A673 (cell line): ENCODE measurements around the gene RAB11B. TPM values are rescaled to one million over a fixed set of nuclear protein-coding genes. Genes with fewer than 3 reads are reported as not detected.
"Not testable (repeated sequence)": the region's sequence is repeated elsewhere in the genome, so short reads cannot be mapped to it uniquely, and the experiment has no call there.

Source experiments
- BruUV-seq: library from RNA; stranded (reverse); fragments of 400-500 nt; replicated peaks from 2 replicates; lab custom pipeline; 2021; lab: Mats Ljungman, UMichigan
- CTCF ChIA-PET: fragments of 300-600 bp; sonication (Branson Sonifier 250); formaldehyde crosslinking; loops from one replicate; lab custom pipeline; 2022; ENCODE audit warnings: antibody characterized with exemption; lab: Charles Lee
- POLR2A ChIA-PET: fragments of 300-600 bp; sonication (Branson Sonifier 250); formaldehyde crosslinking; loops from one replicate; lab custom pipeline; 2022; ENCODE audit warnings: antibody characterized with exemption; ENCODE audit not compliant: low non-redundant PET; lab: Charles Lee
- DNase-seq: peaks from one replicate; pipeline ENCODE4 v3.0.0-alpha.2; 2015; ENCODE audit warnings: low spot score
- H3K27ac ChIP-seq: fragments of 200-600 bp; sonication (generic); 2 replicates; pipeline ENCODE4 v1.5.1; 2016; ENCODE audit warnings: mixed run types, low read depth, mild to moderate bottlenecking, mixed read lengths, antibody characterized with exemption, low read length; ENCODE audit not compliant: poor library complexity, severe bottlenecking
- H3K27me3 ChIP-seq: fragments of 200-600 bp; sonication (generic); replicated peaks from 2 replicates; pipeline ENCODE4 v1.6.1; 2017; ENCODE audit warnings: mixed run types, low read depth, mild to moderate bottlenecking, mixed read lengths, antibody characterized with exemption, low read length; ENCODE audit not compliant: insufficient read depth, poor library complexity
- H3K36me3 ChIP-seq: fragments of 200-600 bp; sonication (generic); 2 replicates; pipeline ENCODE4 v1.6.1; 2016; ENCODE audit warnings: mixed run types, mild to moderate bottlenecking, mixed read lengths, antibody characterized with exemption, low read length; ENCODE audit not compliant: insufficient read depth, poor library complexity, severe bottlenecking
- H3K4me1 ChIP-seq: fragments of 200-600 bp; sonication (generic); 2 replicates; pipeline ENCODE4 v1.6.1; 2017; ENCODE audit warnings: mixed run types, mild to moderate bottlenecking, mixed read lengths, antibody characterized with exemption, low read length; ENCODE audit not compliant: insufficient read depth, poor library complexity, severe bottlenecking
- H3K4me3 ChIP-seq: fragments of 200-600 bp; sonication (generic); 2 replicates; pipeline ENCODE4 v1.5.1; 2016; ENCODE audit warnings: low read depth, mixed run types, mild to moderate bottlenecking, mixed read lengths, low read length; ENCODE audit not compliant: poor library complexity, severe bottlenecking
- H3K9me3 ChIP-seq: fragments of 200-600 bp; sonication (generic); 2 replicates; pipeline ENCODE4 v1.6.1; 2016; ENCODE audit warnings: mixed run types, low read depth, mild to moderate bottlenecking, mixed read lengths, antibody characterized with exemption, low read length; ENCODE audit not compliant: poor library complexity, severe bottlenecking
- CTCF ChIP-seq: fragments of 300-800, 200-600 bp; sonication (generic); conservative IDR thresholded peaks from 2 replicates; pipeline ENCODE4 v1.5.1; 2017; ENCODE audit warnings: low read depth, mild to moderate bottlenecking, antibody characterized with exemption, low read length, moderate library complexity, mixed read lengths
- EZH2 ChIP-seq: fragments of 200-600 bp; sonication (generic); IDR thresholded peaks from 2 replicates; pipeline ENCODE4 v1.6.1; 2017; ENCODE audit warnings: borderline replicate concordance, low read depth, mild to moderate bottlenecking, mixed read lengths, antibody characterized with exemption, low read length; ENCODE audit not compliant: poor library complexity, severe bottlenecking
- intact Hi-C: fragments of 100-400 bp; cut with micrococcal nuclease; formaldehyde crosslinking; loops from one replicate; pipeline ENCODE4 v1.10.0; 2022; ENCODE audit not compliant: unreplicated experiment
- total RNA-seq: library from RNA; stranded (reverse); gene quantifications from 2 replicates; pipeline ENCODE4 v1.2.3, GENCODE V29; 2021

The RAB11B gene
- total RNA-seq, 1 experiment from 2014 or later, result 91.4 TPM

DNA sequence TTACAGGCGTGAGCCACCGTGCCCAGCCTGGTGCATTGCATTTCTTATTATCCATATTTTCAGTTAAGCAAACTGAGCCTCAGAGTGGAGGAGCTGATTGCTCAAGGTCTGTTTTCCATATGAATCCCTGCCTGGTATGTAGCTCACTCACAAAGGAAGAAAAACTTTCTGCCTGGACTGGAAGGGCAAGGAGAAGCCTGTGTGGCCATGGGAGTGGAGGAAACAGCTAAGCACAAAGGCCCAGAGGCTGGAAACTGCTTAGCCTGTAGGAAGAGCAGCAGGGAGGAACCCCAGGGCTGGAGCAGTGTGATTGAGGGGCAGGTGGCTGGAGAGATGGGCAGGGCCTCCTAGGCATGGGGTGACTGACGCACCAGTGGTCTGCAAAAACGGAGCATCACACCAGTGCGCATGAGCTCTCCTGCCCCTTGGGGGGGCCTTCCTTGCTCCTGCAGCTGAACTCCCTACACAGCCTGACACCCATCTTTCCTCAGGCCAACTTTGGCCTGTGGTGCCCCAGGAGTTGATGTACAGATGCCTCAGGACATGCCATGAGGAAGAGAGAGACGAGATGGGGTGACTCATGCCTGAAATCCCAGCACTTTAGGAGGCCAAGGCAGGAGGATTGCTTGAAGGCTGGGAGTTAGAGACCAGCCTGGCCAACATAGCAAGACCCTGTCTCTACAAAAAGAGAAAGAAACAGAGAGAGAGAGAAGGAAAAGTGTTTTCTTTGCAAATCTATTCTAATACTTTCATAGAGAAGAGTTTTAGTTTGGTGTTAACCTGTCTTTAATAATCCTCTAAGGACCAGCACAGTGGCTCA lies 51.8 kb downstream of the RAB11B start:
- no TSS peak for BruUV-seq
- Histone ChIP-seq H3K9me3 (no peaks in the 10 kb centered on the region), H3K36me3 (peaks cover 12% of the 10 kb centered on the region), H3K27ac (no peak overlapping the region), H3K27me3 (no peaks in the 10 kb centered on the region), H3K4me3 (no peak overlapping the region), H3K4me1 (peaks cover 9% of the 10 kb centered on the region)
- TF ChIP-seq EZH2, result no peak
- TF ChIP-seq CTCF, result no peak
- DNase-seq, result no peak
- intact Hi-C loops, result no loop called here
- POLR2A ChIA-PET, result no interaction called here
- CTCF ChIA-PET, result interaction anchor here (1.8 kb wide), 1 partner anchor 29 kb away, joined by 5 read pairs; the partner anchor contains the start of gene MARCHF2

DNA sequence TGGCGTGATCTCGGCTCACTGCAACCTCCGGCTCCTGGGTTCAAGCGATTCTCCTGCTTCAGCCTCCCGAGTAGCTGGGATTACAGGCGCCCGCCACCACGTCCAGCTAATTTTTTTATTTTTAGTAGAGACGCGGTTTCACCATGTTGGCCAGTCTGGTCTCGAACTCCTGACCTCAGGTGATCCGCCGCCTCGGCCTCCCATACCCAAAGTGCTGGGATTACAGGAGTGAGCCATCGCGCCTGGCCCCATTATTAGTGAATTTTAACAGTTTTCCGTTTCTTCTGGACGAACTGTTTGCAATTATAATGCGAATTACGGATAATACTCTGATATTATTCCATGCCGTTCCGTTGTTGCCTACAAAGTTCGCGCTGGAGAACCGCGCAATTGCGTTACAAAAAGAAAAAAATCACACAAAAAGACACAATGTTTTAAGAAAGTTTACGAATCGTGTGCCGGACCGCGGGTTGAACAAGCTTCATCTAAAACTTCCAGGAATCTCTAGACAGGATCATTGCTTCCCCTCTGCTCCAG lies 54.0 kb downstream of the RAB11B start:
- H3K36me3 ChIP-seq, result peaks cover 22% of the 10 kb centered on the region
- CTCF ChIA-PET, result interaction anchor here (0.6 to 1.2 kb wide), 3 partner anchors 31 to 135 kb away, joined by 3 to 12 read pairs (median 4); partner anchors contain the start of gene MARCHF2
- peak overlapping the region; percentile 95 for H3K4me3 ChIP-seq
- H3K27ac ChIP-seq, result peak overlapping the region; percentile 99
- POLR2A ChIA-PET, result interaction anchor here (0.6 to 0.7 kb wide), 4 partner anchors 71 to 162 kb away, joined by 3 to 4 read pairs (median 4); no protein-coding TSS in a partner anchor
- TSS peak; percentile 69 for BruUV-seq
- DNase-seq, intact Hi-C loops, H3K9me3 ChIP-seq, H3K27me3 ChIP-seq: not testable (repeated sequence)
- H3K4me1 ChIP-seq, result peaks cover 23% of the 10 kb centered on the region

- ChIA-PET POLR2A (interaction anchor here (0.6 to 0.7 kb wide), 4 partner anchors 70 to 161 kb away, joined by 3 to 4 read pairs (median 4); no protein-coding TSS in a partner anchor), CTCF (interaction anchor here (0.6 to 1.2 kb wide), 3 partner anchors 32 to 134 kb away, joined by 3 to 12 read pairs (median 4); partner anchors contain the start of gene MARCHF2)
- Histone ChIP-seq H3K36me3 (peaks cover 22% of the 10 kb centered on the region), H3K27me3 (no peaks in the 10 kb centered on the region), H3K4me1 (peaks cover 23% of the 10 kb centered on the region), H3K4me3 (peak within 1 kb of the TSS; percentile 95), H3K9me3 (no peaks in the 10 kb centered on the region), H3K27ac (peak within 1 kb of the TSS; percentile 99)
- DNase-seq, result peak; percentile 99
- no TSS peak for BruUV-seq
- TF ChIP-seq EZH2 (no peak), CTCF (no peak)
- intact Hi-C loops, result no loop called here
Measured at GRCh38 chr19:8444677-8445487, 54.7 kb downstream of the RAB11B start, which contains the start of gene HNRNPM. Gene HNRNPM (plus strand): TSS chr19:8444975. CDS start chr19:8444999, 24 bp downstream.
